MM.1S (cell line): ENCODE measurements around the gene GART.
"Not testable (repeated sequence)": the region's sequence is repeated elsewhere in the genome, so short reads cannot be mapped to it uniquely, and the experiment has no call there.

Source experiments
- DNase-seq: peaks from one replicate; pipeline ENCODE4 v3.0.0-alpha.2; 2015
- H2AFZ ChIP-seq: fragments of 300-600 bp; sonication (generic); 2 replicates; pipeline ENCODE4 v1.6.0; 2016; ENCODE audit warnings: antibody characterized with exemption, low read length
- H3F3A ChIP-seq: fragments of 300-600 bp; sonication (generic); 2 replicates; pipeline ENCODE4 v1.6.1; 2016; ENCODE audit warnings: mild to moderate bottlenecking, antibody characterized with exemption, low read length, moderate library complexity, mixed read lengths; ENCODE audit not compliant: insufficient read depth
- H3K27ac ChIP-seq: fragments of 300-600 bp; sonication (generic); 2 replicates; pipeline ENCODE4 v1.5.1; 2016; ENCODE audit warnings: mild to moderate bottlenecking, low read length
- H3K27me3 ChIP-seq: fragments of 300-600 bp; sonication (generic); replicated peaks from 2 replicates; pipeline ENCODE4 v1.6.0; 2016; ENCODE audit warnings: low read length; ENCODE audit not compliant: insufficient read depth
- H3K36me3 ChIP-seq: fragments of 300-600 bp; sonication (generic); replicated peaks from 2 replicates; pipeline ENCODE4 v1.6.1; 2016; ENCODE audit warnings: mild to moderate bottlenecking, low read length, mixed read lengths; ENCODE audit not compliant: insufficient read depth
- H3K4me1 ChIP-seq: fragments of 300-600 bp; sonication (generic); 2 replicates; pipeline ENCODE4 v1.6.1; 2016; ENCODE audit warnings: low read length, mixed read lengths
- H3K4me2 ChIP-seq: fragments of 300-600 bp; sonication (generic); 2 replicates; pipeline ENCODE4 v1.6.0; 2016; ENCODE audit warnings: low read depth, low read length
- H3K4me3 ChIP-seq: fragments of 300-600 bp; sonication (generic); 2 replicates; pipeline ENCODE4 v1.5.1; 2016; ENCODE audit warnings: low read length, mixed read lengths
- H3K79me2 ChIP-seq: fragments of 300-600 bp; sonication (generic); 2 replicates; pipeline ENCODE4 v1.6.1; 2016; ENCODE audit warnings: mixed run types, low read length, mixed read lengths
- H3K9ac ChIP-seq: fragments of 300-600 bp; sonication (generic); 2 replicates; pipeline ENCODE4 v1.6.1; 2016; ENCODE audit warnings: low read length, mixed read lengths
- H3K9me2 ChIP-seq: fragments of 300-600 bp; sonication (generic); replicated peaks from 2 replicates; pipeline ENCODE4 v1.6.1; 2016; ENCODE audit warnings: mild to moderate bottlenecking, low read length, mixed read lengths; ENCODE audit not compliant: insufficient read depth
- H3K9me3 ChIP-seq: fragments of 300-600 bp; sonication (generic); replicated peaks from 2 replicates; pipeline ENCODE4 v1.6.1; 2016; ENCODE audit warnings: mild to moderate bottlenecking, low read length, mixed read lengths; ENCODE audit not compliant: insufficient read depth
- H4K20me1 ChIP-seq: fragments of 300-600 bp; sonication (generic); 2 replicates; pipeline ENCODE4 v1.6.1; 2016; ENCODE audit warnings: mild to moderate bottlenecking, low read length, moderate library complexity, mixed read lengths; ENCODE audit not compliant: insufficient read depth
- EZH2 ChIP-seq: fragments of 300-600 bp; sonication (generic); optimal IDR thresholded peaks from 2 replicates; pipeline ENCODE3; 2017; ENCODE audit warnings: low read depth, mild to moderate bottlenecking, antibody characterized with exemption, low read length, mixed read lengths
- EZH2phosphoT487 ChIP-seq: fragments of 300-600 bp; sonication (generic); IDR thresholded peaks from 2 replicates; pipeline ENCODE4 v1.6.1; 2018; ENCODE audit warnings: antibody characterized with exemption, low read length
- TF ChIP-seq, protein P1 (sequence below): fragments of 300-600 bp; sonication (generic); IDR thresholded peaks from 2 replicates; pipeline ENCODE4 v1.5.1; 2016; ENCODE audit warnings: antibody characterized with exemption, low read length, mixed read lengths

The GART gene

DNA sequence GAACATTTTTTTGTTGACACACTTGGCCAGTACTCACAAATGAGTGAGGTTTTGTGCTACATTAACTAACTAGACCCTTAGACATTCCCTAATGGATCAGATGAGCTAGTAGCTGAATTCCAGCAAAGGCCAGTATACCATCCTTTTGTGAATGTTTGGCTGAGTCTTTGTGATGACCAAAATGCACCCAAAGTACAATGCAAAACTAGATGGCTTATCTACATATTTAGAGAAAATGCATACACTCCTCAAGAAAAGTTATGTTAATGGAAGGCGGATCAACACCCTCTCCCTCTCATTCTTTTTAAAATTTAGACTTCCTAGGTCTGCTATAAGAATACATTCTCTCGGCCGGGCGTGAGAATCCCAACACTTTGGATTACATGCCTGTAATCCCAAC lies 30.3 kb downstream of the GART start:
- H4K20me1 ChIP-seq, result no peaks in the 10 kb centered on the region
- no peaks in the 10 kb centered on the region for H3K27me3 ChIP-seq
- no peaks in the 10 kb centered on the region for H3K9me3 ChIP-seq
- no peak overlapping the region for H3K4me2 ChIP-seq
- H3K79me2 ChIP-seq, result no peaks in the 10 kb centered on the region
- H3F3A ChIP-seq, result no peaks in the 10 kb centered on the region
- DNase-seq, result no peak
- peaks cover 13% of the 10 kb centered on the region; the same call in 1 of the 2 replicates for H3K36me3 ChIP-seq
- H3K9me2 ChIP-seq, result no peaks in the 10 kb centered on the region
- peaks cover 8% of the 10 kb centered on the region; the same call in 1 of the 2 replicates for H3K4me1 ChIP-seq
- no peak overlapping the region for H3K27ac ChIP-seq
- no peak overlapping the region for H3K9ac ChIP-seq
- H2AFZ ChIP-seq, result no peak overlapping the region
- no peak overlapping the region for H3K4me3 ChIP-seq
- TF ChIP-seq, protein P1, sequence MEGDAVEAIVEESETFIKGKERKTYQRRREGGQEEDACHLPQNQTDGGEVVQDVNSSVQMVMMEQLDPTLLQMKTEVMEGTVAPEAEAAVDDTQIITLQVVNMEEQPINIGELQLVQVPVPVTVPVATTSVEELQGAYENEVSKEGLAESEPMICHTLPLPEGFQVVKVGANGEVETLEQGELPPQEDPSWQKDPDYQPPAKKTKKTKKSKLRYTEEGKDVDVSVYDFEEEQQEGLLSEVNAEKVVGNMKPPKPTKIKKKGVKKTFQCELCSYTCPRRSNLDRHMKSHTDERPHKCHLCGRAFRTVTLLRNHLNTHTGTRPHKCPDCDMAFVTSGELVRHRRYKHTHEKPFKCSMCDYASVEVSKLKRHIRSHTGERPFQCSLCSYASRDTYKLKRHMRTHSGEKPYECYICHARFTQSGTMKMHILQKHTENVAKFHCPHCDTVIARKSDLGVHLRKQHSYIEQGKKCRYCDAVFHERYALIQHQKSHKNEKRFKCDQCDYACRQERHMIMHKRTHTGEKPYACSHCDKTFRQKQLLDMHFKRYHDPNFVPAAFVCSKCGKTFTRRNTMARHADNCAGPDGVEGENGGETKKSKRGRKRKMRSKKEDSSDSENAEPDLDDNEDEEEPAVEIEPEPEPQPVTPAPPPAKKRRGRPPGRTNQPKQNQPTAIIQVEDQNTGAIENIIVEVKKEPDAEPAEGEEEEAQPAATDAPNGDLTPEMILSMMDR, result no peak
- TF ChIP-seq EZH2 (no peak), EZH2phosphoT487 (no peak)

DNA sequence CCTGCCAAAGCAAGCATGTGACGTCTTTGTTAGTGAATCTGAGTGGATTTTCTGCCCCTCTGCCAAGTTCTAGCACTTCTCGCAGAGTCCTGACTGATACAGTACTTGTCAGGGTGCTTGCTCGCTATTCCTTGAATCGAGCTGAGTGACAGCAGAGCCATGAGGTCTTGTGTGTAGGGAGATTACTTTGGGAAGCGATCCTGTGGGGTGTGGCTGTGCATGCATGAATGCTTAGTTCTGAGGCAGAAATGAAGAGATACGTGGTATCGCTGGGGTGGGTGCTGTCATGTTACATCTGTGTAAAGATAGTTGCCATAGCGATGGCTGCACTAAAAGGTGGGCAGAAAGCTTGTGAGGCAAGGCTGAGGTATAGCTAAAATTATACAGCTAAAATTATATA lies 31.1 kb downstream of the GART start:
- no peaks in the 10 kb centered on the region for H3K9me2 ChIP-seq
- no peaks in the 10 kb centered on the region for H3K27me3 ChIP-seq
- no peak overlapping the region for H2AFZ ChIP-seq
- no peak for TF ChIP-seq EZH2phosphoT487
- TF ChIP-seq EZH2, result no peak
- TF ChIP-seq, protein P1, result no peak
- H3K4me3 ChIP-seq, result no peak overlapping the region
- H3K4me2 ChIP-seq, result no peak overlapping the region
- H3F3A ChIP-seq, result no peaks in the 10 kb centered on the region
- H4K20me1 ChIP-seq, result no peaks in the 10 kb centered on the region
- H3K79me2 ChIP-seq, result no peaks in the 10 kb centered on the region
- no peak for DNase-seq
- peaks cover 8% of the 10 kb centered on the region; the same call in 1 of the 2 replicates for H3K4me1 ChIP-seq
- H3K9me3 ChIP-seq, result no peaks in the 10 kb centered on the region
- H3K36me3 ChIP-seq, result peaks cover 8% of the 10 kb centered on the region; the same call in 1 of the 2 replicates
- no peak overlapping the region for H3K27ac ChIP-seq
- no peak overlapping the region for H3K9ac ChIP-seq

DNA sequence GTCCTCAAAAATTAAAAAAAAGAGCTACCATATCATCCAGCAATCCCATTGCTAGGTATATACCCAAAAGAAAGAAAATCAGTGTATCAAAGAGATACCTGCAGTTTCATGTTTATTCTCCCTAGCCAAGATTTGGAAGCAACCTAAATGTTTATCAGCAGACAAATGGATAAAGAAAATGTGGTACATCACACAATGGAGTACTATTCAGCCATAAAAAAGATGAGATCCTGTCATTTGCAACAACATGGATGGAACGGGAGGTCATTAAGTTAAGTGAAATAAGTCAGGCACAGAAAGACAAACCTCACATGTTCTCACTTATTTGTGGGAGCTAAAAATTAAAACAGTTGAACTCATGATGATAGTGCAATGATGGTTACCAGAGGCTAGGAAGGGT lies 34.9 kb downstream of the GART start:
- H3K9me2 ChIP-seq, H3K9ac ChIP-seq, H3K9me3 ChIP-seq, H3K4me1 ChIP-seq, DNase-seq, H2AFZ ChIP-seq, H3K4me2 ChIP-seq, H3K27ac ChIP-seq, H3K79me2 ChIP-seq, H3K4me3 ChIP-seq, H4K20me1 ChIP-seq, H3K27me3 ChIP-seq, H3F3A ChIP-seq: not testable (repeated sequence)
- H3K36me3 ChIP-seq, result peaks cover 23% of the 10 kb centered on the region

DNA sequence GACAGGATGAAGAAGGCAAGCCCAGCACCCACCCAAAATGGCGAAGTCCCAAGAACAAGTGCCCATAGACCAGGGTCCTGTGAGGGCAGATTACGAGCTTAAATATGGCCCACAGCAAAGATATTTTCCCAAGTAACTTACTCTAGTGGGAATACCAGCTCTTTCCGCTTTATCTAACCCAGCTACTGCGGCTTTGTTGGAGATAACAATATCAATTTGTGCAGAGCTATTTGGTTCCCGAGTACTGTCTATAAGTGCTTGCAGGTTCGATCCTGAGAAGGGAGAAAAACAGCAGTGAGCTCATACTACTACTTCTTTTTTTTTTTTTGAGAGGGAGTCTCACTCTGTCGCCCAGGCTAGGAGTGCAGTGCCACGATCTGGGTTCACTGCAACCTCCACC lies 36.1 kb downstream of the GART start:
- H3K36me3 ChIP-seq, result peaks cover 21% of the 10 kb centered on the region
- H3K9me3 ChIP-seq, result no peaks in the 10 kb centered on the region
- DNase-seq, result no peak
- no peaks in the 10 kb centered on the region for H3K4me1 ChIP-seq
- no peak overlapping the region for H3K9ac ChIP-seq
- H3K27me3 ChIP-seq, result no peaks in the 10 kb centered on the region
- no peak overlapping the region for H3K4me3 ChIP-seq
- no peak overlapping the region for H3K4me2 ChIP-seq
- H3K27ac ChIP-seq, result no peak overlapping the region
- no peaks in the 10 kb centered on the region for H3F3A ChIP-seq
- TF ChIP-seq EZH2, result no peak
- no peak for TF ChIP-seq EZH2phosphoT487
- TF ChIP-seq, protein P1, result no peak
- no peak overlapping the region for H2AFZ ChIP-seq
- H3K9me2 ChIP-seq, result no peaks in the 10 kb centered on the region
- H3K79me2 ChIP-seq, result no peaks in the 10 kb centered on the region
- no peaks in the 10 kb centered on the region for H4K20me1 ChIP-seq
